Pancreas (tissue), 10 donors: ENCODE measurements around the gene ARID3C. TPM values are rescaled to one million over a fixed set of nuclear protein-coding genes. Genes with fewer than 3 reads are reported as not detected.

ENCODE experiments used
- ATAC-seq, 4 donors: fragments of 200-7000 bp; cut with Tn5 transposase; one replicate each; pipeline versions ENCODE4 v1.8.0 to v1.9.1; 2020; ENCODE audit warnings: mild to moderate bottlenecking in 4 of 4, moderate library complexity in 4 of 4
- DNase-seq, 6 donors: peaks; one replicate each; pipeline ENCODE4 v3.0.0-alpha.2; 2020
- FAIRE-seq: peaks from 2 replicates; lab custom pipeline; 2012; peaks lifted over from hg19 to GRCh38; lab: Jason Lieb, UNC
- H3K27ac ChIP-seq, 4 donors: fragments of 200-600 bp; sonication (generic); 1 replicate in 3 of 4; 2 replicates in 1 of 4; pipeline versions ENCODE4 v1.5.0 to v1.8.0; 2020
- H3K27me3 ChIP-seq, 4 donors: fragments of 200-600 bp; one replicate each; pipeline ENCODE4 v1.8.0; 2021
- H3K36me3 ChIP-seq, 3 donors: fragments of 200-600 bp; sonication (generic) in 1 of 3; one replicate each; pipeline versions ENCODE4 v1.5.0 to v1.8.0; 2020 to 2021
- H3K4me1 ChIP-seq, 3 donors: fragments of 200-600 bp; one replicate each; pipeline ENCODE4 v1.8.0; 2021
- H3K4me3 ChIP-seq, 4 donors: fragments of 200-600 bp; sonication (generic) in 2 of 4; one replicate each; pipeline versions ENCODE4 v1.5.0 to v1.8.0; 2020 to 2021
- H3K9me3 ChIP-seq, 4 donors: fragments of 200-600 bp; one replicate each; pipeline ENCODE4 v1.8.0; 2021
- WGBS, 2 donors: extraction: QIAGEN DNeasy Blood & Tissue Kit; methylation state at CpG; one replicate each; pipeline ENCODE4 v1.1.7; 2013; 5-methylcytosine and 5-hydroxymethylcytosine counted together
- intact Hi-C, 3 donors: fragments of 100-400 bp; cut with DNase I; formaldehyde crosslinking; loops; one replicate each; pipeline versions ENCODE4 v1.11.1 to v1.14.2; 2022
- polyA plus RNA-seq, 2 donors: library from polyadenylated mRNA; stranded (reverse); fragments of 200-250 nt; gene quantifications; one replicate each; pipeline ENCODE4 v1.2.3, GENCODE V29; 2013
- total RNA-seq, 6 donors: library from RNA; stranded (reverse); fragmentation: NEBNext Ultra II Directional in 4 of 6; extraction: Animal tissue kit (Norgen Biotek cat#: 25700) in 4 of 6; gene quantifications; one replicate each; pipeline versions ENCODE4 v1.2.1 to v1.2.4, GENCODE V29; 2021 to 2023
- TF ChIP-seq, protein P1 (sequence below), 4 donors: fragments of 200-600 bp; sonication (generic) in 3 of 4; IDR thresholded peaks; one replicate each; pipeline versions ENCODE4 v1.5.0 to v1.8.0; 2021; ENCODE audit warnings: antibody characterized with exemption in 4 of 4
- donor health status: healthy with polysubstance abuse.
- donor health status: DM: no; HTN: no; CAD: no; lungs with moderate emphysema.
- donor health status: DM: no; HTN: no; CAD: no.
- donor health status: control.
- donor health status: control.
- donor health status: Bipolar disorder and iron deficiency.
- donor health status: DM: yes; HTN: yes; CAD: no.
- donor health status: DM: no; HTN: no; CAD: no.
- donor health status: DM: no; HTN: no; CAD: no.
- donor health status: DM: yes; HTN: yes; CAD: no.

Gene ARID3C
- total and polyA plus RNA-seq, 8 donors: not detected

DNA sequence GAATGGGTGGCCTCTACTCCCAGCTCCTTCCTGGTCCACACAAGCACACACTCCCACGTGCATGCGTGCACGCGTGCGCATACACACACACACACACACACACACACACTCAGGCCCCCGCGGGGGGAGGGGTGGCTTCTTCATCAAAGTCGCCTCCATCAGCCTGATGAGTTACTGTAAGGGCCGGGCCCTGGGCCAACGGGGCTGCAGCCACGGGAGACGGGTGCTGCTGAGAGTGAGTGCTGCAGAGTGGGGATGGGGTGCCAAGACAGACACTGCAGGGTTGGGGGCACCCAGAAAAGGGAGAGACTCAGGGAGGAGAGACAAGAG lies 57.4 kb downstream of the ARID3C start:
- no peak overlapping the region for H3K4me3 ChIP-seq
- no peak overlapping the region for H3K27ac ChIP-seq
- no peaks in the 10 kb centered on the region for H3K9me3 ChIP-seq
- DNase-seq (no peak), FAIRE-seq (no peak), ATAC-seq (no peak)
- H3K27me3 ChIP-seq: no peaks in the 10 kb centered on the region
- WGBS, 2 donors: 60 to 67% methylated on average over 12 of the region's 12 CpGs
- intact Hi-C loops: no loop called here
- TF ChIP-seq, protein P1, sequence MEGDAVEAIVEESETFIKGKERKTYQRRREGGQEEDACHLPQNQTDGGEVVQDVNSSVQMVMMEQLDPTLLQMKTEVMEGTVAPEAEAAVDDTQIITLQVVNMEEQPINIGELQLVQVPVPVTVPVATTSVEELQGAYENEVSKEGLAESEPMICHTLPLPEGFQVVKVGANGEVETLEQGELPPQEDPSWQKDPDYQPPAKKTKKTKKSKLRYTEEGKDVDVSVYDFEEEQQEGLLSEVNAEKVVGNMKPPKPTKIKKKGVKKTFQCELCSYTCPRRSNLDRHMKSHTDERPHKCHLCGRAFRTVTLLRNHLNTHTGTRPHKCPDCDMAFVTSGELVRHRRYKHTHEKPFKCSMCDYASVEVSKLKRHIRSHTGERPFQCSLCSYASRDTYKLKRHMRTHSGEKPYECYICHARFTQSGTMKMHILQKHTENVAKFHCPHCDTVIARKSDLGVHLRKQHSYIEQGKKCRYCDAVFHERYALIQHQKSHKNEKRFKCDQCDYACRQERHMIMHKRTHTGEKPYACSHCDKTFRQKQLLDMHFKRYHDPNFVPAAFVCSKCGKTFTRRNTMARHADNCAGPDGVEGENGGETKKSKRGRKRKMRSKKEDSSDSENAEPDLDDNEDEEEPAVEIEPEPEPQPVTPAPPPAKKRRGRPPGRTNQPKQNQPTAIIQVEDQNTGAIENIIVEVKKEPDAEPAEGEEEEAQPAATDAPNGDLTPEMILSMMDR (IDR thresholded peaks at IDR 0.05): no peak
- no peaks in the 10 kb centered on the region for H3K4me1 ChIP-seq
- no peaks in the 10 kb centered on the region for H3K36me3 ChIP-seq

Other genes starting within 250 kb of the ARID3C start
- 1 to 10 TPM; 4.5 to 9.6 (median 7.0) TPM for gene FAM219A, start 170.5 kb downstream of the ARID3C start, total RNA-seq
- gene FAM219A, start 170.5 kb downstream of the ARID3C start, polyA plus RNA-seq: 1 to 10 TPM; 9.7 to 9.8 TPM
- under 1 TPM; 0.16 to 0.69 (median 0.38) TPM for gene DNAI1, start 170.3 kb downstream of the ARID3C start, total RNA-seq
- 1 to 10 TPM in 1 of 2 donors, under 1 TPM in 1; 0.99 to 5.0 TPM for gene DNAI1, start 170.3 kb downstream of the ARID3C start, polyA plus RNA-seq
- 1 to 10 TPM in 1 of 6 donors, under 1 TPM in 5; 0.24 to 1.1 (median 0.49) TPM for gene ENHO, start 106.1 kb downstream of the ARID3C start, total RNA-seq
- 1 to 10 TPM; 1.7 to 4.3 TPM for gene ENHO, start 106.1 kb downstream of the ARID3C start, polyA plus RNA-seq
- 1 to 10 TPM in 2 of 6 donors, under 1 TPM in 3, not detected in 1; 0.12 to 2.6 (median 0.31) TPM for gene CNTFR, start 39.3 kb downstream of the ARID3C start, total RNA-seq
- 1 to 10 TPM in 1 of 2 donors, under 1 TPM in 1; 0.87 to 2.5 TPM for gene CNTFR, start 39.3 kb downstream of the ARID3C start, polyA plus RNA-seq
- 10 to 100 TPM in 2 of 6 donors, 1 to 10 TPM in 4; 7.6 to 16.1 (median 10.0) TPM for gene RPP25L, start 17.0 kb downstream of the ARID3C start, total RNA-seq
- gene RPP25L, start 17.0 kb downstream of the ARID3C start, polyA plus RNA-seq: 10 to 100 TPM; 17.1 to 19.8 TPM
- gene DCTN3, start 8.6 kb downstream of the ARID3C start, total RNA-seq: 10 to 100 TPM; 31.5 to 50.7 (median 38.6) TPM
- 10 to 100 TPM; 37.4 to 84.3 TPM for gene DCTN3, start 8.6 kb downstream of the ARID3C start, polyA plus RNA-seq
- gene SIGMAR1, start 8.7 kb upstream of the ARID3C start, total RNA-seq: 10 to 100 TPM; 20.4 to 27.2 (median 22.9) TPM
- gene SIGMAR1, start 8.7 kb upstream of the ARID3C start, polyA plus RNA-seq: 10 to 100 TPM; 18.3 to 23.0 TPM
- gene GALT, start 17.6 kb upstream of the ARID3C start, total RNA-seq: 10 to 100 TPM; 11.0 to 30.8 (median 18.8) TPM
- gene GALT, start 17.6 kb upstream of the ARID3C start, polyA plus RNA-seq: 10 to 100 TPM; 58.0 to 60.5 TPM
- gene IL11RA, start 23.1 kb upstream of the ARID3C start, total RNA-seq: 1 to 10 TPM; 4.1 to 8.2 (median 5.9) TPM
- 10 to 100 TPM; 12.6 to 30.0 TPM for gene IL11RA, start 23.1 kb upstream of the ARID3C start, polyA plus RNA-seq
- not detected for gene CCL27, start 33.6 kb upstream of the ARID3C start, total RNA-seq
- gene CCL27, start 33.6 kb upstream of the ARID3C start, polyA plus RNA-seq: not detected
- 1 to 10 TPM in 2 of 6 donors, under 1 TPM in 2, not detected in 2; 0.35 to 2.8 (median 1.8) TPM for gene CCL19, start 62.2 kb upstream of the ARID3C start, total RNA-seq
- 1 to 10 TPM in 1 of 2 donors, under 1 TPM in 1; 0.68 to 2.1 TPM for gene CCL19, start 62.2 kb upstream of the ARID3C start, polyA plus RNA-seq
- 10 to 100 TPM in 3 of 6 donors, 1 to 10 TPM in 2, not detected in 1; 1.9 to 12.1 (median 10.0) TPM for gene CCL21, start 81.1 kb upstream of the ARID3C start, total RNA-seq
- gene CCL21, start 81.1 kb upstream of the ARID3C start, polyA plus RNA-seq: 10 to 100 TPM; 12.1 to 53.5 TPM